HL-60 (cell line): Measurements from ENCODE around the gene IMPACT.

Experiments
- GABPA ChIP-seq: IDR thresholded peaks from 2 replicates; pipeline ENCODE4 v1.6.1; 2012; ENCODE audit warnings: low read depth
- POLR2AphosphoS5 ChIP-seq: IDR thresholded peaks from 2 replicates; pipeline ENCODE4 v1.6.1; 2012; ENCODE audit warnings: low read depth
- TF ChIP-seq, protein P1 (sequence below): IDR thresholded peaks from one replicate; pipeline ENCODE4 v1.5.1; 2011; ENCODE audit warnings: low read length, control low read depth, inconsistent platforms; ENCODE audit not compliant: insufficient read depth
- TF ChIP-seq, protein P2 (sequence below): IDR thresholded peaks from 2 replicates; pipeline ENCODE4 v1.6.1; 2012; ENCODE audit warnings: low read depth; ENCODE audit not compliant: insufficient replicate concordance

DNA sequence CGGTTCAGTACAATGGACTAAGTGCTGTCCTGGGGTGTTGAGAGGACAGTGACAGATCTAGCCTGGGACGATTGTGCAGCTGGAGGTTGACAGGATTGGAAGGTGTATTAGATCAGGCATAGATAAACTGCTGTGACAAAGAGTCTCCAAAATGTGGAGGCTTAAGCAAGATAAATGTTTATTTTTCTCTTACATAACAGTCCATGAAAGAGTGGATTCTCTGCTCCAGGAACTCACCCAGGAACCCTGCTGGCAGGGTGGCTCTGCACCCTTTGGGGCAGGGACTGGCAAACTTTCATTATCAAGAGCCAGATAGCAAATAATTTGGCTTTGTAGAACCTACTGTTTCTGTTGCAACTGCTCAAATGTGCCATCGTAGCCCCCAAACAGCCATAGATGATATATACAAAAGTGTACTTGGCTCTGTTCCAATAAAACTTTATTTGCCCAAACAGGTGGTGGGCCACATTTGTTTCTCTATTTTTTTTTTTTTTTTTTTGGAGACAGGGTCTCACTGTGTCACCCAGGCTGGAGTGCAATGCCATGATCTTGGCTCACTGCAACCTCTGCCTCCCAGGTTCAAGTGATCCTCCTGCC is 43.6 kb downstream of the IMPACT start:
- TF ChIP-seq, protein P1, sequence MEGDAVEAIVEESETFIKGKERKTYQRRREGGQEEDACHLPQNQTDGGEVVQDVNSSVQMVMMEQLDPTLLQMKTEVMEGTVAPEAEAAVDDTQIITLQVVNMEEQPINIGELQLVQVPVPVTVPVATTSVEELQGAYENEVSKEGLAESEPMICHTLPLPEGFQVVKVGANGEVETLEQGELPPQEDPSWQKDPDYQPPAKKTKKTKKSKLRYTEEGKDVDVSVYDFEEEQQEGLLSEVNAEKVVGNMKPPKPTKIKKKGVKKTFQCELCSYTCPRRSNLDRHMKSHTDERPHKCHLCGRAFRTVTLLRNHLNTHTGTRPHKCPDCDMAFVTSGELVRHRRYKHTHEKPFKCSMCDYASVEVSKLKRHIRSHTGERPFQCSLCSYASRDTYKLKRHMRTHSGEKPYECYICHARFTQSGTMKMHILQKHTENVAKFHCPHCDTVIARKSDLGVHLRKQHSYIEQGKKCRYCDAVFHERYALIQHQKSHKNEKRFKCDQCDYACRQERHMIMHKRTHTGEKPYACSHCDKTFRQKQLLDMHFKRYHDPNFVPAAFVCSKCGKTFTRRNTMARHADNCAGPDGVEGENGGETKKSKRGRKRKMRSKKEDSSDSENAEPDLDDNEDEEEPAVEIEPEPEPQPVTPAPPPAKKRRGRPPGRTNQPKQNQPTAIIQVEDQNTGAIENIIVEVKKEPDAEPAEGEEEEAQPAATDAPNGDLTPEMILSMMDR: no peak
- no peak for TF ChIP-seq POLR2AphosphoS5
- TF ChIP-seq, protein P2, sequence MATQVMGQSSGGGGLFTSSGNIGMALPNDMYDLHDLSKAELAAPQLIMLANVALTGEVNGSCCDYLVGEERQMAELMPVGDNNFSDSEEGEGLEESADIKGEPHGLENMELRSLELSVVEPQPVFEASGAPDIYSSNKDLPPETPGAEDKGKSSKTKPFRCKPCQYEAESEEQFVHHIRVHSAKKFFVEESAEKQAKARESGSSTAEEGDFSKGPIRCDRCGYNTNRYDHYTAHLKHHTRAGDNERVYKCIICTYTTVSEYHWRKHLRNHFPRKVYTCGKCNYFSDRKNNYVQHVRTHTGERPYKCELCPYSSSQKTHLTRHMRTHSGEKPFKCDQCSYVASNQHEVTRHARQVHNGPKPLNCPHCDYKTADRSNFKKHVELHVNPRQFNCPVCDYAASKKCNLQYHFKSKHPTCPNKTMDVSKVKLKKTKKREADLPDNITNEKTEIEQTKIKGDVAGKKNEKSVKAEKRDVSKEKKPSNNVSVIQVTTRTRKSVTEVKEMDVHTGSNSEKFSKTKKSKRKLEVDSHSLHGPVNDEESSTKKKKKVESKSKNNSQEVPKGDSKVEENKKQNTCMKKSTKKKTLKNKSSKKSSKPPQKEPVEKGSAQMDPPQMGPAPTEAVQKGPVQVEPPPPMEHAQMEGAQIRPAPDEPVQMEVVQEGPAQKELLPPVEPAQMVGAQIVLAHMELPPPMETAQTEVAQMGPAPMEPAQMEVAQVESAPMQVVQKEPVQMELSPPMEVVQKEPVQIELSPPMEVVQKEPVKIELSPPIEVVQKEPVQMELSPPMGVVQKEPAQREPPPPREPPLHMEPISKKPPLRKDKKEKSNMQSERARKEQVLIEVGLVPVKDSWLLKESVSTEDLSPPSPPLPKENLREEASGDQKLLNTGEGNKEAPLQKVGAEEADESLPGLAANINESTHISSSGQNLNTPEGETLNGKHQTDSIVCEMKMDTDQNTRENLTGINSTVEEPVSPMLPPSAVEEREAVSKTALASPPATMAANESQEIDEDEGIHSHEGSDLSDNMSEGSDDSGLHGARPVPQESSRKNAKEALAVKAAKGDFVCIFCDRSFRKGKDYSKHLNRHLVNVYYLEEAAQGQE: no peak
- no peak for TF ChIP-seq GABPA
